HepG2 (cell line): ENCODE results near the gene LURAP1L. TPM values are rescaled to one million over a fixed set of nuclear protein-coding genes. Genes with fewer than 3 reads are reported as not detected.

ENCODE experiments used
- CBX5 ChIP-seq: sonication (generic); formaldehyde crosslinking; IDR thresholded peaks from 2 replicates; pipeline ENCODE4 v1.4.0; 2020; ENCODE audit warnings: missing genetic modification reagents, borderline replicate concordance
- FOXA1 ChIP-seq, 2 experiments: fragments of 450-650 bp in 1 of 2; sonication (generic) in 1 of 2; formaldehyde crosslinking in 1 of 2; IDR thresholded peaks; 2 replicates each; pipeline versions ENCODE4 v1.4.0 to v1.6.1; 2016 to 2020; ENCODE audit warnings: missing genetic modification reagents in 1 of 2
- HMG20A ChIP-seq: IDR thresholded peaks from 2 replicates; pipeline ENCODE4 v1.6.1; 2016; ENCODE audit warnings: borderline replicate concordance
- HMG20B ChIP-seq: conservative IDR thresholded peaks from 2 replicates; pipeline ENCODE4 v1.6.1; 2016; ENCODE audit warnings: missing genetic modification reagents, missing compliant biosample characterization
- IRX3 ChIP-seq: sonication (generic); formaldehyde crosslinking; IDR thresholded peaks from 2 replicates; pipeline ENCODE4 v1.8.1; 2023; ENCODE audit warnings: mild to moderate bottlenecking, low read depth, missing genetic modification reagents, borderline replicate concordance
- MTA1 ChIP-seq: sonication (generic); formaldehyde crosslinking; IDR thresholded peaks from 2 replicates; pipeline ENCODE4 v1.4.0; 2020; ENCODE audit warnings: missing genetic modification reagents, mild to moderate bottlenecking, borderline replicate concordance
- MTF1 ChIP-seq: sonication (generic); formaldehyde crosslinking; IDR thresholded peaks from 2 replicates; pipeline ENCODE4 v1.5.0; 2020; ENCODE audit warnings: missing genetic modification reagents
- NFIC ChIP-seq: IDR thresholded peaks from 2 replicates; pipeline ENCODE4 v1.6.1; 2012; ENCODE audit warnings: mild to moderate bottlenecking, low read length, inconsistent platforms
- NFRKB ChIP-seq: fragments of 450-650 bp; IDR thresholded peaks from 2 replicates; pipeline ENCODE4 v1.6.1; 2017
- NR2F2 ChIP-seq: IDR thresholded peaks from 2 replicates; pipeline ENCODE4 v1.6.1; 2012; ENCODE audit warnings: low read depth, inconsistent platforms, borderline replicate concordance
- SIN3A ChIP-seq: IDR thresholded peaks from 2 replicates; pipeline ENCODE4 v1.6.1; 2011; ENCODE audit warnings: low read depth, mild to moderate bottlenecking, control low read depth, low read length, borderline replicate concordance
- SMAD9 ChIP-seq: sonication (generic); formaldehyde crosslinking; IDR thresholded peaks from 2 replicates; pipeline ENCODE4 v1.5.1; 2020; ENCODE audit warnings: mild to moderate bottlenecking, missing genetic modification reagents
- SMC3 ChIP-seq: IDR thresholded peaks from 2 replicates; pipeline ENCODE4 v1.6.1; 2011; ENCODE audit warnings: low read length, improper control_type of control experiment
- TEAD3 ChIP-seq: optimal IDR thresholded peaks from 2 replicates; pipeline ENCODE3; 2016; ENCODE audit warnings: borderline replicate concordance
- TSC22D2 ChIP-seq: sonication (generic); formaldehyde crosslinking; IDR thresholded peaks from 2 replicates; pipeline ENCODE4 v1.5.1; 2020; ENCODE audit warnings: missing genetic modification reagents, mild to moderate bottlenecking, borderline replicate concordance
- ZBTB42 ChIP-seq: sonication (generic); formaldehyde crosslinking; IDR thresholded peaks from 2 replicates; pipeline ENCODE4 v1.5.0; 2020; ENCODE audit warnings: mild to moderate bottlenecking, missing genetic modification reagents
- ZBTB7B ChIP-seq: sonication (generic); formaldehyde crosslinking; IDR thresholded peaks from 2 replicates; pipeline ENCODE4 v1.4.0; 2020; ENCODE audit warnings: missing genetic modification reagents
- ZMYM4 ChIP-seq: sonication (generic); formaldehyde crosslinking; IDR thresholded peaks from 2 replicates; pipeline ENCODE4 v1.8.1; 2023; ENCODE audit warnings: mild to moderate bottlenecking, missing genetic modification reagents
- ZNF547 ChIP-seq: sonication (generic); formaldehyde crosslinking; IDR thresholded peaks from 2 replicates; pipeline ENCODE4 v1.5.1; 2020; ENCODE audit warnings: mild to moderate bottlenecking, missing genetic modification reagents
- polyA plus RNA-seq, 8 experiments: library from polyadenylated mRNA; depleted of rRNA in 3 of 8; stranded (reverse) in 7 of 8; unstranded in 1 of 8; fragments of >200 nt; fragmentation: Illumina TruSeq in 4 of 8; extraction: Trizol in 4 of 8; gene quantifications; 2 replicates each; pipeline versions ENCODE4 v1.2.1 to v1.2.3, GENCODE V29; 2011 to 2016; ENCODE audit warnings: low read depth in 4 of 8, missing spikeins in 1 of 8, mixed read lengths in 1 of 8; ENCODE audit not compliant: insufficient read depth in 1 of 8
- total RNA-seq, 5 experiments: library from RNA; depleted of rRNA; stranded (reverse); fragments of >200 nt; fragmentation: Illumina TruSeq; extraction: Trizol; gene quantifications; 2 replicates each; pipeline ENCODE4 v1.2.3, GENCODE V29; 2016; ENCODE audit warnings: low read depth in 1 of 5
- TF ChIP-seq, protein P1 (sequence below): sonication (generic); formaldehyde crosslinking; IDR thresholded peaks from 2 replicates; pipeline ENCODE4 v1.5.0; 2020; ENCODE audit warnings: mild to moderate bottlenecking, missing genetic modification reagents
- TF ChIP-seq, protein P2 (sequence below): sonication (generic); formaldehyde crosslinking; IDR thresholded peaks from 2 replicates; pipeline ENCODE4 v1.9.0; 2021; ENCODE audit warnings: missing genetic modification reagents, borderline replicate concordance
- TF ChIP-seq, protein P3 (sequence below): sonication (generic); formaldehyde crosslinking; IDR thresholded peaks from 2 replicates; pipeline ENCODE4 v1.4.0; 2020; ENCODE audit warnings: mild to moderate bottlenecking, missing genetic modification reagents, borderline replicate concordance

The LURAP1L gene
- total and polyA plus RNA-seq, 2 of the 13 experiments (the other 11 are each of a cell fraction or from before 2014, with no cell fraction given): 6.7 to 16.6 TPM

DNA sequence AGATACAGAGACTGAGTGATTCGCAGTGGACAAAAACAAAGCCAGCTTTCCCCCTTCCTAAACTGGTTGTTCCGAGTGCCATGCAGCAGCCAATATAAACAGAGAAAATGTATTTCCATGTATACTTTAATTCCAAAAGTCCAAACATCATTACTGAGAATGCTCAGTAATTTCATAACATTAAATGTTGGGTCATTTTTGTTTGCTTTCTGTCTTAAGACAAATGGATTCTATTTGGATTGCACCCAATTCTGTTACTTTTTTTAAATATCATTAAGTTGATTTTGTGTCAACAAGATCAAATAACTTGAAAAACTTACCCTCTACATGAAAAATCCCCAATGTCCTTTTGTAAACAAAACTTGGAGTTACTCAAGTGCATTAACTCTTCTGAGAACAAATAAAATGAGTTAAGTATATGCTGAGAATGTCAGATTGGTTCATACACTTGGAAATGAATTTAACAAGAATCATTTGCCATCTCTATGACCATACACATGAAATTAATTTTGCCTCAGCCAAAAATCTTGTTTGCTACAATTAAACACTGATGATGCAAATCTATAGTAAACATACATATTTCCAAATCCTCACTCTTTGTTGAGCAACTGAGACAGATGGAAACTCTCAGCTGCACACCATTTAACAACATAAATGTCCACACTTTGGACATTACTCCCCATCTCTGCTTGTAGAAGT is 19.4 kb downstream of the LURAP1L start (continued):
- TF ChIP-seq, protein P1, sequence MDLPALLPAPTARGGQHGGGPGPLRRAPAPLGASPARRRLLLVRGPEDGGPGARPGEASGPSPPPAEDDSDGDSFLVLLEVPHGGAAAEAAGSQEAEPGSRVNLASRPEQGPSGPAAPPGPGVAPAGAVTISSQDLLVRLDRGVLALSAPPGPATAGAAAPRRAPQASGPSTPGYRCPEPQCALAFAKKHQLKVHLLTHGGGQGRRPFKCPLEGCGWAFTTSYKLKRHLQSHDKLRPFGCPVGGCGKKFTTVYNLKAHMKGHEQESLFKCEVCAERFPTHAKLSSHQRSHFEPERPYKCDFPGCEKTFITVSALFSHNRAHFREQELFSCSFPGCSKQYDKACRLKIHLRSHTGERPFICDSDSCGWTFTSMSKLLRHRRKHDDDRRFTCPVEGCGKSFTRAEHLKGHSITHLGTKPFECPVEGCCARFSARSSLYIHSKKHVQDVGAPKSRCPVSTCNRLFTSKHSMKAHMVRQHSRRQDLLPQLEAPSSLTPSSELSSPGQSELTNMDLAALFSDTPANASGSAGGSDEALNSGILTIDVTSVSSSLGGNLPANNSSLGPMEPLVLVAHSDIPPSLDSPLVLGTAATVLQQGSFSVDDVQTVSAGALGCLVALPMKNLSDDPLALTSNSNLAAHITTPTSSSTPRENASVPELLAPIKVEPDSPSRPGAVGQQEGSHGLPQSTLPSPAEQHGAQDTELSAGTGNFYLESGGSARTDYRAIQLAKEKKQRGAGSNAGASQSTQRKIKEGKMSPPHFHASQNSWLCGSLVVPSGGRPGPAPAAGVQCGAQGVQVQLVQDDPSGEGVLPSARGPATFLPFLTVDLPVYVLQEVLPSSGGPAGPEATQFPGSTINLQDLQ (CRISPR knock-in tag): no peak
- no peak for TF ChIP-seq ZMYM4
- TF ChIP-seq, protein P2, sequence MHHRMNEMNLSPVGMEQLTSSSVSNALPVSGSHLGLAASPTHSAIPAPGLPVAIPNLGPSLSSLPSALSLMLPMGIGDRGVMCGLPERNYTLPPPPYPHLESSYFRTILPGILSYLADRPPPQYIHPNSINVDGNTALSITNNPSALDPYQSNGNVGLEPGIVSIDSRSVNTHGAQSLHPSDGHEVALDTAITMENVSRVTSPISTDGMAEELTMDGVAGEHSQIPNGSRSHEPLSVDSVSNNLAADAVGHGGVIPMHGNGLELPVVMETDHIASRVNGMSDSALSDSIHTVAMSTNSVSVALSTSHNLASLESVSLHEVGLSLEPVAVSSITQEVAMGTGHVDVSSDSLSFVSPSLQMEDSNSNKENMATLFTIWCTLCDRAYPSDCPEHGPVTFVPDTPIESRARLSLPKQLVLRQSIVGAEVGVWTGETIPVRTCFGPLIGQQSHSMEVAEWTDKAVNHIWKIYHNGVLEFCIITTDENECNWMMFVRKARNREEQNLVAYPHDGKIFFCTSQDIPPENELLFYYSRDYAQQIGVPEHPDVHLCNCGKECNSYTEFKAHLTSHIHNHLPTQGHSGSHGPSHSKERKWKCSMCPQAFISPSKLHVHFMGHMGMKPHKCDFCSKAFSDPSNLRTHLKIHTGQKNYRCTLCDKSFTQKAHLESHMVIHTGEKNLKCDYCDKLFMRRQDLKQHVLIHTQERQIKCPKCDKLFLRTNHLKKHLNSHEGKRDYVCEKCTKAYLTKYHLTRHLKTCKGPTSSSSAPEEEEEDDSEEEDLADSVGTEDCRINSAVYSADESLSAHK (CRISPR knock-in tag): no peak
- no peak for TF ChIP-seq IRX3 (CRISPR knock-in tag)
- no peak for TF ChIP-seq FOXA1 (IDR thresholded peaks at IDR 0.05)
- no peak for TF ChIP-seq FOXA1 (CRISPR knock-in tag; IDR thresholded peaks at IDR 0.05)
- TF ChIP-seq ZBTB42: no peak
- TF ChIP-seq HMG20A (CRISPR knock-in tag): peak; percentile 34; the same call in 1 of the 2 replicates
- no peak for TF ChIP-seq NFRKB
- no peak for TF ChIP-seq ZNF547 (CRISPR knock-in tag)
- no peak for TF ChIP-seq TEAD3 (CRISPR knock-in tag)
- TF ChIP-seq SMAD9 (CRISPR knock-in tag): no peak
- no peak for TF ChIP-seq HMG20B
- TF ChIP-seq SIN3A: no peak
- no peak for TF ChIP-seq TSC22D2 (CRISPR knock-in tag)
- TF ChIP-seq, protein P3, sequence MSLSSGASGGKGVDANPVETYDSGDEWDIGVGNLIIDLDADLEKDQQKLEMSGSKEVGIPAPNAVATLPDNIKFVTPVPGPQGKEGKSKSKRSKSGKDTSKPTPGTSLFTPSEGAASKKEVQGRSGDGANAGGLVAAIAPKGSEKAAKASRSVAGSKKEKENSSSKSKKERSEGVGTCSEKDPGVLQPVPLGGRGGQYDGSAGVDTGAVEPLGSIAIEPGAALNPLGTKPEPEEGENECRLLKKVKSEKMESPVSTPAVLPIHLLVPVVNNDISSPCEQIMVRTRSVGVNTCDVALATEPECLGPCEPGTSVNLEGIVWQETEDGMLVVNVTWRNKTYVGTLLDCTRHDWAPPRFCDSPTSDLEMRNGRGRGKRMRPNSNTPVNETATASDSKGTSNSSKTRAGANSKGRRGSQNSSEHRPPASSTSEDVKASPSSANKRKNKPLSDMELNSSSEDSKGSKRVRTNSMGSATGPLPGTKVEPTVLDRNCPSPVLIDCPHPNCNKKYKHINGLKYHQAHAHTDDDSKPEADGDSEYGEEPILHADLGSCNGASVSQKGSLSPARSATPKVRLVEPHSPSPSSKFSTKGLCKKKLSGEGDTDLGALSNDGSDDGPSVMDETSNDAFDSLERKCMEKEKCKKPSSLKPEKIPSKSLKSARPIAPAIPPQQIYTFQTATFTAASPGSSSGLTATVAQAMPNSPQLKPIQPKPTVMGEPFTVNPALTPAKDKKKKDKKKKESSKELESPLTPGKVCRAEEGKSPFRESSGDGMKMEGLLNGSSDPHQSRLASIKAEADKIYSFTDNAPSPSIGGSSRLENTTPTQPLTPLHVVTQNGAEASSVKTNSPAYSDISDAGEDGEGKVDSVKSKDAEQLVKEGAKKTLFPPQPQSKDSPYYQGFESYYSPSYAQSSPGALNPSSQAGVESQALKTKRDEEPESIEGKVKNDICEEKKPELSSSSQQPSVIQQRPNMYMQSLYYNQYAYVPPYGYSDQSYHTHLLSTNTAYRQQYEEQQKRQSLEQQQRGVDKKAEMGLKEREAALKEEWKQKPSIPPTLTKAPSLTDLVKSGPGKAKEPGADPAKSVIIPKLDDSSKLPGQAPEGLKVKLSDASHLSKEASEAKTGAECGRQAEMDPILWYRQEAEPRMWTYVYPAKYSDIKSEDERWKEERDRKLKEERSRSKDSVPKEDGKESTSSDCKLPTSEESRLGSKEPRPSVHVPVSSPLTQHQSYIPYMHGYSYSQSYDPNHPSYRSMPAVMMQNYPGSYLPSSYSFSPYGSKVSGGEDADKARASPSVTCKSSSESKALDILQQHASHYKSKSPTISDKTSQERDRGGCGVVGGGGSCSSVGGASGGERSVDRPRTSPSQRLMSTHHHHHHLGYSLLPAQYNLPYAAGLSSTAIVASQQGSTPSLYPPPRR (CRISPR knock-in tag): no peak
- peak; percentile 43; the same call in 1 of the 2 replicates for TF ChIP-seq NFIC
- no peak for TF ChIP-seq SMC3
- no peak for TF ChIP-seq MTA1
- no peak for TF ChIP-seq CBX5
- TF ChIP-seq ZBTB7B (CRISPR knock-in tag): no peak
- TF ChIP-seq MTF1 (CRISPR knock-in tag): no peak
- TF ChIP-seq NR2F2: no peak
